ENCODE measurements around the gene COL11A2.

Gene COL11A2

DNA sequence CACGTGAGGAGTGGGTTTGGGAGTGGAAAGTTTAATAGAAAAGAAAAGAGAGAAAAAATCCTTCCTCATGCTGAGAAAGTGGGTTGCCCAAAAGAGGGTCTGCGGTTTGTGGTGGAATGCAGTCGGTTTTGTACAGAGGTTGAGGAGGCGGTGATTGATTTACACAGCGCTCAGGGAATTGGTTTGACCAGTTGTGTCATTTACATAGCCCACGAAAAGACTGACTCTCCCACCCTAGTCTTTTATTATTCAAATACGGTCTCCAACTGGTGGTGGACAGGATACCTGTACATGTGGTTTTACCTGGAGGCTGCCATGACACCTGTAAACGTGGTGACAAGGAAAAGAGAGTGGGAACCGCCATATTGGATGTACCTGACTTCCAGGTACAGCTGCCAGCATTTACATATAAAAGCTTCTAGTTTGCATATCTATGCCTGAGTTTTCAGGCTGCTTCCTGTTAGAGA, 74.4 kb downstream of the COL11A2 start:
- Histone ChIP-seq H3K27ac (ENCODE audit: insufficient read depth in 1 of 2, low read depth in 1 of 2, low read length in 2 of 2, poor library complexity in 1 of 2, severe bottlenecking in 2 of 2) (no peak overlapping the region), H3K9me3 (ENCODE audit: control extremely low read depth in 1 of 5, control insufficient read depth in 4 of 5, insufficient read depth in 2 of 5, low read depth in 1 of 5, low read length in 4 of 5) (peaks cover 0 to 4% (median 0%) of the 10 kb centered on the region in 5 experiments), H3K4me1 (ENCODE audit: control extremely low read depth in 1 of 4, control insufficient read depth in 4 of 4, insufficient read depth in 4 of 4, low read length in 3 of 4) (peaks cover 13 to 34% (median 18%) of the 10 kb centered on the region in 4 experiments), H3K4me3 (ENCODE audit: control insufficient read depth in 1 of 7, extremely low read depth in 1 of 7, insufficient read depth in 4 of 7, low read depth in 2 of 7, low read length in 6 of 7) (no peak overlapping the region), H3K36me3 (ENCODE audit: control insufficient read depth in 4 of 4, insufficient read depth in 4 of 4, low read length in 3 of 4) (no peaks in the 10 kb centered on the region), H3K27me3 (replicated peaks in 2 of 5; ENCODE audit: control insufficient read depth in 4 of 5, insufficient read depth in 5 of 5, low read length in 4 of 5) (peaks cover 3 to 20% (median 16%) of the 10 kb centered on the region in 5 experiments)
- ChIA-PET POLR2A (no interaction called here), CTCF (interaction anchor here (0.9 to 6.7 kb wide), 10 partner anchors 13 to 133 kb away, joined by 3 to 76 read pairs (median 5); no protein-coding TSS in a partner anchor)
- WGBS (ENCODE audit: insufficient coverage) = 12% methylated on average over 3 of the region's 9 CpGs
- peak in 2 of 3 donors; percentile 66 to 69 for DNase-seq

GRCh38 chr6:33116841-33117711, 75.2 kb downstream of the COL11A2 start:
- Histone ChIP-seq H3K9me3 (ENCODE audit: control extremely low read depth in 1 of 5, control insufficient read depth in 4 of 5, insufficient read depth in 2 of 5, low read depth in 1 of 5, low read length in 4 of 5) (no peaks in the 10 kb centered on the region), H3K36me3 (ENCODE audit: control insufficient read depth in 4 of 4, insufficient read depth in 4 of 4, low read length in 3 of 4) (no peaks in the 10 kb centered on the region), H3K27ac (ENCODE audit: insufficient read depth in 1 of 2, low read depth in 1 of 2, low read length in 2 of 2, poor library complexity in 1 of 2, severe bottlenecking in 2 of 2) (no peak overlapping the region), H3K4me3 (ENCODE audit: control insufficient read depth in 1 of 7, extremely low read depth in 1 of 7, insufficient read depth in 4 of 7, low read depth in 2 of 7, low read length in 6 of 7) (peak overlapping the region in 3 of 7 experiments; percentile 8 to 26 (median 15)), H3K27me3 (replicated peaks in 2 of 5; ENCODE audit: control insufficient read depth in 4 of 5, insufficient read depth in 5 of 5, low read length in 4 of 5) (peaks cover 3 to 20% (median 16%) of the 10 kb centered on the region in 5 experiments), H3K4me1 (ENCODE audit: control extremely low read depth in 1 of 4, control insufficient read depth in 4 of 4, insufficient read depth in 4 of 4, low read length in 3 of 4) (peaks cover 15 to 39% (median 19%) of the 10 kb centered on the region in 4 experiments)
- ChIA-PET CTCF (interaction anchor here (0.8 to 6.7 kb wide), 8 partner anchors 8 to 131 kb away, joined by 3 to 76 read pairs (median 6); no protein-coding TSS in a partner anchor), POLR2A (no interaction called here)
- no peak for DNase-seq
- WGBS (ENCODE audit: insufficient coverage) = 6% methylated on average over 27 of the region's 32 CpGs

DNA sequence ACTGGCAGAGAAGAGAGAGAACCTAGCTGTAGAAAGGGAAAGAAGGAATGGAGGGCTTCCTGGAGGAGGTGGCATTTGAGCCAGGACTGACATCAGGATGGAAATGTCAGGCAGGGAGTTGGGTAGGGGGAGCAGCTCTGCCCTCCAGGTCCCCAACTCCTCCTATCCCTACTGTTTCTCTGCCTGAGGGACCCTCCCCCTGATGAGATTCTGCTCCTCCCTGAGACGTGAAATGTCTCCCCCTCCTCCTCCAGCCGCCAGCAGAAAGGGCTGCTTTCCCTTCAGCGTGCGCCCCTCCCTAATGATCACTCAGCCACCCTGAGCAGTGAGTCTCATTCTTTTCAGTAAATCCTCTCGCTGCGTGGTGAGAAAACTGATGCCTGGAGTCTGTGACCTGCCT, 75.8 kb downstream of the COL11A2 start:
- Histone ChIP-seq H3K9me3 (ENCODE audit: control extremely low read depth in 1 of 5, control insufficient read depth in 4 of 5, insufficient read depth in 2 of 5, low read depth in 1 of 5, low read length in 4 of 5) (no peaks in the 10 kb centered on the region), H3K4me1 (ENCODE audit: control extremely low read depth in 1 of 4, control insufficient read depth in 4 of 4, insufficient read depth in 4 of 4, low read length in 3 of 4) (peaks cover 15 to 39% (median 19%) of the 10 kb centered on the region in 4 experiments), H3K27me3 (replicated peaks in 2 of 5; ENCODE audit: control insufficient read depth in 4 of 5, insufficient read depth in 5 of 5, low read length in 4 of 5) (peaks cover 3 to 20% (median 16%) of the 10 kb centered on the region in 5 experiments), H3K27ac (ENCODE audit: insufficient read depth in 1 of 2, low read depth in 1 of 2, low read length in 2 of 2, poor library complexity in 1 of 2, severe bottlenecking in 2 of 2) (no peak overlapping the region), H3K4me3 (ENCODE audit: control insufficient read depth in 1 of 7, extremely low read depth in 1 of 7, insufficient read depth in 4 of 7, low read depth in 2 of 7, low read length in 6 of 7) (peak overlapping the region in 2 of 7 experiments; percentile 8 to 26), H3K36me3 (ENCODE audit: control insufficient read depth in 4 of 4, insufficient read depth in 4 of 4, low read length in 3 of 4) (no peaks in the 10 kb centered on the region)
- POLR2A ChIA-PET = no interaction called here
- CTCF ChIA-PET = interaction anchor here (0.8 to 6.7 kb wide), 8 partner anchors 9 to 132 kb away, joined by 3 to 76 read pairs (median 6); no protein-coding TSS in a partner anchor
- DNase-seq = peak in 1 of 3 donors; percentile 38
- 11% methylated on average over 6 of the region's 6 CpGs for WGBS (ENCODE audit: insufficient coverage)

- ChIA-PET CTCF (interaction anchor here (0.6 to 3.4 kb wide), 14 partner anchors 11 to 286 kb away, joined by 3 to 25 read pairs (median 3); no protein-coding TSS in a partner anchor), POLR2A (no interaction called here)
- Histone ChIP-seq H3K9me3 (ENCODE audit: control extremely low read depth in 1 of 5, control insufficient read depth in 4 of 5, insufficient read depth in 2 of 5, low read depth in 1 of 5, low read length in 4 of 5) (no peaks in the 10 kb centered on the region), H3K36me3 (ENCODE audit: control insufficient read depth in 4 of 4, insufficient read depth in 4 of 4, low read length in 3 of 4) (no peaks in the 10 kb centered on the region), H3K27me3 (replicated peaks in 2 of 5; ENCODE audit: control insufficient read depth in 4 of 5, insufficient read depth in 5 of 5, low read length in 4 of 5) (peaks cover 3 to 21% (median 16%) of the 10 kb centered on the region in 5 experiments), H3K27ac (ENCODE audit: insufficient read depth in 1 of 2, low read depth in 1 of 2, low read length in 2 of 2, poor library complexity in 1 of 2, severe bottlenecking in 2 of 2) (no peak overlapping the region), H3K4me1 (ENCODE audit: control extremely low read depth in 1 of 4, control insufficient read depth in 4 of 4, insufficient read depth in 4 of 4, low read length in 3 of 4) (peaks cover 15 to 39% (median 19%) of the 10 kb centered on the region in 4 experiments), H3K4me3 (ENCODE audit: control insufficient read depth in 1 of 7, extremely low read depth in 1 of 7, insufficient read depth in 4 of 7, low read depth in 2 of 7, low read length in 6 of 7) (no peak overlapping the region)
- peak in 2 of 3 donors; percentile 28 to 68 for DNase-seq
Measured at GRCh38 chr6:33114406-33114805, 77.9 kb downstream of the COL11A2 start.

- 91% methylated on average over 4 of the region's 7 CpGs for WGBS (ENCODE audit: insufficient coverage)
- peaks cover 3 to 21% (median 16%) of the 10 kb centered on the region in 5 experiments for H3K27me3 ChIP-seq (replicated peaks in 2 of 5; ENCODE audit: control insufficient read depth in 4 of 5, insufficient read depth in 5 of 5, low read length in 4 of 5)
- H3K4me1 ChIP-seq (ENCODE audit: control extremely low read depth in 1 of 4, control insufficient read depth in 4 of 4, insufficient read depth in 4 of 4, low read length in 3 of 4) = peaks cover 15 to 39% (median 19%) of the 10 kb centered on the region in 4 experiments
- POLR2A ChIA-PET = no interaction called here
- no peak for DNase-seq
- H3K9me3 ChIP-seq (ENCODE audit: control extremely low read depth in 1 of 5, control insufficient read depth in 4 of 5, insufficient read depth in 2 of 5, low read depth in 1 of 5, low read length in 4 of 5) = no peaks in the 10 kb centered on the region
- H3K4me3 ChIP-seq (ENCODE audit: control insufficient read depth in 1 of 7, extremely low read depth in 1 of 7, insufficient read depth in 4 of 7, low read depth in 2 of 7, low read length in 6 of 7) = no peak overlapping the region
- H3K27ac ChIP-seq (ENCODE audit: insufficient read depth in 1 of 2, low read depth in 1 of 2, low read length in 2 of 2, poor library complexity in 1 of 2, severe bottlenecking in 2 of 2) = no peak overlapping the region
- CTCF ChIA-PET = interaction anchor here (0.6 to 3.4 kb wide), 12 partner anchors 12 to 220 kb away, joined by 3 to 25 read pairs (median 3); no protein-coding TSS in a partner anchor
- H3K36me3 ChIP-seq (ENCODE audit: control insufficient read depth in 4 of 4, insufficient read depth in 4 of 4, low read length in 3 of 4) = no peaks in the 10 kb centered on the region
Measured at GRCh38 chr6:33113755-33114154, 78.5 kb downstream of the COL11A2 start.

Data from common myeloid progenitor, CD34-positive (primary cell).